Thoracic aorta (tissue), 2 donors: ENCODE results near the gene ZNF74. TPM values are rescaled to one million over a fixed set of nuclear protein-coding genes. Genes with fewer than 3 reads are reported as not detected.

Experiments
- ATAC-seq: fragments of 150-250 bp; one replicate; pipeline ENCODE4 v1.8.0; 2017; ENCODE audit warnings: low read depth; ENCODE audit not compliant: insufficient number of reproducible peaks, low FRiP score
- DNase-seq: peaks from one replicate; pipeline ENCODE4 v3.0.0-alpha.2; 2020; ENCODE audit warnings: low spot score
- H3K27ac ChIP-seq, 2 donors: fragments of 200-600 bp; sonication (generic); 1 replicate in 1 of 2; 2 replicates in 1 of 2; pipeline ENCODE4 v1.5.1; 2016; ENCODE audit warnings: mild to moderate bottlenecking in 2 of 2, moderate library complexity in 2 of 2
- H3K27me3 ChIP-seq: fragments of 200-600 bp; sonication (generic); replicated peaks from 2 replicates; pipeline ENCODE4 v1.6.0; 2016; ENCODE audit warnings: mild to moderate bottlenecking; ENCODE audit not compliant: insufficient read depth
- H3K36me3 ChIP-seq: fragments of 200-600 bp; sonication (generic); one replicate; pipeline ENCODE4 v1.5.1; 2016
- H3K4me1 ChIP-seq, 2 donors: fragments of 200-600 bp; sonication (generic); 1 replicate in 1 of 2; 2 replicates in 1 of 2; pipeline versions ENCODE4 v1.5.1 to v1.6.0; 2016; ENCODE audit warnings: low read depth in 2 of 2, mild to moderate bottlenecking in 1 of 2; ENCODE audit not compliant: control insufficient read depth in 1 of 2
- H3K4me3 ChIP-seq: fragments of 200-600 bp; sonication (generic); 2 replicates; pipeline ENCODE4 v1.5.1; 2016; ENCODE audit warnings: mild to moderate bottlenecking
- H3K9me3 ChIP-seq: fragments of 200-600 bp; sonication (generic); 2 replicates; pipeline ENCODE4 v1.5.1; 2016
- total RNA-seq, 2 donors: library from RNA; depleted of rRNA; stranded (reverse); fragments of >200 nt; gene quantifications; one replicate each; pipeline versions ENCODE4 v1.1.0 to v1.2.3, GENCODE V29; 2016
- TF ChIP-seq, protein P1 (sequence below): fragments of 200-600 bp; sonication (generic); IDR thresholded peaks from one replicate; pipeline ENCODE4 v1.5.1; 2019; ENCODE audit warnings: antibody characterized with exemption

Gene ZNF74
- total RNA-seq, 2 donors from 2014 or later, result 8.5 to 13.8 TPM

DNA sequence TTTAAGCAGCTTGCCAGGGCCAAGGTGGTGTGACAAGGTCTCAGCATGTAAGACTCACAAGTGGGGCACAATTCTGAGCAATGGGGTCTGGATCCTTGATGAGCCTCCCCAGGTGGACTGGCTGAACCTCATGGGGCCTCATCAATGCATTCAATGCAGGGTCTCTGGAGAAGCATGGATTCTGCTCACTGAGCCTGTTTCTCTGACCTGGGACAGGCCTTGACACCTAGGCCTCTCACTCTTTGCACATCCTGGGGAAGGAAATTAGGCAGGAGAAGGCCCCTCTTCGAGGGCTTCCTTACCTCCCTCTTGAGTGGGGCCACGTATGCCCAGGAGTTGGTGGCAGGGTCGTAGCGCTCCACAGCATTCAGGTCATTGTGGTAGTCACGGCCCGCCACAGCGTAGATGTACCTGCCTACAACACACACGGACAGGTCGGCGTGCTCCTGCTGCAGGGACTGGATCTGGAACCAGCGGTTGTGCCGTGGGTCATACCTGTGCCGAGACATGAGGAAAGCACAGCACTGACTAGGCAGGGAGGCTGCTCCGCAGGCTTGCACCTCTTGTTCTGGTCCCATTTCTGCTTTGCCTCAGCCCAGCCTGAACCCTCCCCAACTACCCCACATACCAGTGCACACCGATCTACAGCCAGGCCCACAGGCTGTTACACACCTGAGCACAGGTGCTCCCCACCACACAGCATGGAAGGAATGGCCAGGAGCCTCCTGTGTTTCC lies 63.7 kb downstream of the ZNF74 start:
- no peak for ATAC-seq
- no peak overlapping the region for H3K4me3 ChIP-seq
- no peak for DNase-seq
- no peaks in the 10 kb centered on the region for H3K36me3 ChIP-seq
- H3K9me3 ChIP-seq, result no peaks in the 10 kb centered on the region
- H3K4me1 ChIP-seq, result no peaks in the 10 kb centered on the region
- no peaks in the 10 kb centered on the region for H3K27me3 ChIP-seq
- no peak overlapping the region for H3K27ac ChIP-seq
- TF ChIP-seq, protein P1, sequence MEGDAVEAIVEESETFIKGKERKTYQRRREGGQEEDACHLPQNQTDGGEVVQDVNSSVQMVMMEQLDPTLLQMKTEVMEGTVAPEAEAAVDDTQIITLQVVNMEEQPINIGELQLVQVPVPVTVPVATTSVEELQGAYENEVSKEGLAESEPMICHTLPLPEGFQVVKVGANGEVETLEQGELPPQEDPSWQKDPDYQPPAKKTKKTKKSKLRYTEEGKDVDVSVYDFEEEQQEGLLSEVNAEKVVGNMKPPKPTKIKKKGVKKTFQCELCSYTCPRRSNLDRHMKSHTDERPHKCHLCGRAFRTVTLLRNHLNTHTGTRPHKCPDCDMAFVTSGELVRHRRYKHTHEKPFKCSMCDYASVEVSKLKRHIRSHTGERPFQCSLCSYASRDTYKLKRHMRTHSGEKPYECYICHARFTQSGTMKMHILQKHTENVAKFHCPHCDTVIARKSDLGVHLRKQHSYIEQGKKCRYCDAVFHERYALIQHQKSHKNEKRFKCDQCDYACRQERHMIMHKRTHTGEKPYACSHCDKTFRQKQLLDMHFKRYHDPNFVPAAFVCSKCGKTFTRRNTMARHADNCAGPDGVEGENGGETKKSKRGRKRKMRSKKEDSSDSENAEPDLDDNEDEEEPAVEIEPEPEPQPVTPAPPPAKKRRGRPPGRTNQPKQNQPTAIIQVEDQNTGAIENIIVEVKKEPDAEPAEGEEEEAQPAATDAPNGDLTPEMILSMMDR, result no peak

Other genes starting within 250 kb of the ZNF74 start
- gene CCDC188, start 243.1 kb upstream of the ZNF74 start, total RNA-seq, result not detected
- gene RTN4R, start 125.8 kb upstream of the ZNF74 start, total RNA-seq, result 1 to 10 TPM in 1 of 2 donors, not detected in 1; 7.4 TPM
- gene DGCR6L, start 74.1 kb upstream of the ZNF74 start, total RNA-seq, result 10 to 100 TPM; 28.8 to 69.3 TPM
- 100 to 1,000 TPM in 1 of 2 donors, 10 to 100 TPM in 1; 49.4 to 108 TPM for gene SCARF2, start 43.7 kb downstream of the ZNF74 start, total RNA-seq
- gene KLHL22, start 101.6 kb downstream of the ZNF74 start, total RNA-seq, result 10 to 100 TPM; 24.0 to 41.1 TPM
- 10 to 100 TPM; 78.9 to 98.6 TPM for gene MED15, start 113.5 kb downstream of the ZNF74 start, total RNA-seq